ENCODE data around the gene PDE4C. TPM values are rescaled to one million over a fixed set of nuclear protein-coding genes. Genes with fewer than 3 reads are reported as not detected.

Gene PDE4C
- total RNA-seq, 1 donor from 2014 or later = 0.58 TPM

- no peak for DNase-seq (ENCODE audit: extremely low read depth, low read depth, low spot score)
These were observed 28.6 kb upstream of the PDE4C start for GRCh38 chr19:18254546-18255503.

- no peak for DNase-seq (ENCODE audit: extremely low read depth, low read depth, low spot score)
These were observed 27.5 kb upstream of the PDE4C start for GRCh38 chr19:18253716-18254115.

DNA sequence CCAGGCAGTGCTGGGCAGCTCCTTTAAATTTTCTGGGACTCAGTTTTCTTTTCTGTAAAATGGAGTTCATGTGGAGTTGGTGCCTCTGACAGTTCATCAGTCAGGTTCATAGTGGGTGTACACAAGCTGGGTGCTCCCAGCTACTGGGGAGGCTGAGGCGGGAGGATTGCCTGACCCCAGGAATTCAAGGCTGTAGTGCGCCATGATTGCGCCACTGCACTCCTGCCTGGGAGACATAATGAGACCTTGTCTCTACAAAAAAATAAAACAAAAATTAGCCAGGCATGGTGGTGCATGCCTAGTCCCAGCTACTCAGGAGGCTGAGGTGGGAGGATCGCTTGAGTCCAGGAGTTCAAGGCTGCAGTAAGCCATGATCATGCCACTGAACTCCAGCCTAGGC, 26.9 kb upstream of the PDE4C start:
- DNase-seq (ENCODE audit: extremely low read depth, low read depth, low spot score) = no peak

DNA sequence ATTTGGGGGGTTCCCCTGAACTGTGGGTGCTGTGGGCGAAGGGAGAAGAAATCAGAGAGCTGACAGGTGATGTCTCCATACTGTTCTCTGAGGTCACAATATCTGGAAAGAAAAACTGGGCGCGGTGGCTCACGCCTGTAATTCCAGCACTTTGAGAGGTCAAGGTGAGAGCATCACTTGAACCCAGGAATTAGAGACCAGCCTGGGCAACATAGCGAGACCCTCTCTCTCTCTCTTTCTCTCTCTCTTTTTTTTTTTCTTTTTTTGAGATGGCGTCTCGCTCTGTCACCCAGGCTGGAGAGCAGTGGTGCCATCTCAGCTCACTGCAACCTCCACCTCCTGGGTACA, 26.1 kb upstream of the PDE4C start:
- DNase-seq (ENCODE audit: extremely low read depth, low read depth, low spot score) = no peak

DNA sequence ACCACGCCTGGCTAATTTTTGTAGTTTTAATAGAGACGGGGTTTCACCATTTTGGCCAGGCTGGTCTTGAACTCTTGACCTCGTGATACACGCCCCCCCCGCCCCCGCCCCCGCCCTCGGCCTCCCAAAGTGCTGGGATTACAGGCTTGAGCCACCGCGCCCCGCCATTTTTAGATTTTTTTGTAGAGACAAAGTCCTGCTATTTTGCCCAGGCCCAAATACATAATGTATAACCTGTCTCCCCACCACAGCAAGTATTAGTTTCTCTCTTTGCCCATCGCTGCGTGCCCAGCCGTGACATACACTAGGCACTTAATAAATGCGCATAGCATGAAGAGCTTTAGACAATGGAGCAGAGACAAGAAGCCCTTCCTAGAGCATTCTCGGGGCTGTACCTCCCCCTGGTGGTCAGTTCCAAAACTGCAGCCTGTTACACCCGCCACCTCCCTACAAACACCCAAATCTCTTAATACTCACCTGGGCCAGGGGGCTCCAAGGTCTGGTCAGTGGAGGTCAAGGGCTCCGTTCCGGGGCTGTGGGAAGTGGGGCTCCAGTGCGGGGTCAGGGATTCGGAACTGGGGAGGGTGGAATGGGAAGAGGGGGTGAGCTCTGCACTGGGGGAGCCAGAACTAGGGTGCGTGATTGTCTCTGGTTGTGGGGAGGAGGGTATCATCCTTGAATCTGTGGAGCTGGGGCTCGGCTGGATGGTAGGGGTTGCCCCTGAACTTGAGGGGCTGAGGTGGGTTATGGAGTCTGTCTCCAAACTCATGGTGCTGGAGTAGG, 25.5 kb upstream of the PDE4C start:
- peak; percentile 34 for DNase-seq (ENCODE audit: extremely low read depth, low read depth, low spot score)

- no peak for DNase-seq (ENCODE audit: extremely low read depth, low read depth, low spot score)
These were observed 23.6 kb upstream of the PDE4C start for GRCh38 chr19:18249834-18250233.

GRCh38 chr19:18245297-18245696, 19.1 kb upstream of the PDE4C start:
- DNase-seq (ENCODE audit: extremely low read depth, low read depth, low spot score) = no peak

- DNase-seq (ENCODE audit: extremely low read depth, low read depth, low spot score) = no peak
These were observed 13.1 kb upstream of the PDE4C start for GRCh38 chr19:18239303-18239702.

DNA sequence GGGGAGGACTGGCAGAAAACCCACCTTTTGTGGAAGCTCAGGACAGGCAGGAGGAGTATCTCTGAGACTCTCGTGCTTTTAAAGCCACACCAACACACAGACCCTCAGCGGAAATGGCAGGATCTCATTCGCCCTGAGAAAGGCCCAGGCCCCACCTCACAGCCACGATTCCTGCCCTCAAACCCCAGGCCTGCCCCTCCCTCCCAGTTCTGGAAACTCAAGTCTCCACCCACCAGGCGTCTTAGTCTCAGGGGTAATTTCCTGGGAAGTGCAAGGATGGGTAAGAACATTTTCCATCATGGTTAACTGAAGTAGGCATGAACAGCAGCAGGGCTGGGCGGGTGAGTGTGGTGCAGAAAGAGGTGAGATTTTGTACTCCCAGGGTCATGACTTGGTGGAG, 8.0 kb upstream of the PDE4C start:
- no peak for DNase-seq (ENCODE audit: extremely low read depth, low read depth, low spot score)

DNA sequence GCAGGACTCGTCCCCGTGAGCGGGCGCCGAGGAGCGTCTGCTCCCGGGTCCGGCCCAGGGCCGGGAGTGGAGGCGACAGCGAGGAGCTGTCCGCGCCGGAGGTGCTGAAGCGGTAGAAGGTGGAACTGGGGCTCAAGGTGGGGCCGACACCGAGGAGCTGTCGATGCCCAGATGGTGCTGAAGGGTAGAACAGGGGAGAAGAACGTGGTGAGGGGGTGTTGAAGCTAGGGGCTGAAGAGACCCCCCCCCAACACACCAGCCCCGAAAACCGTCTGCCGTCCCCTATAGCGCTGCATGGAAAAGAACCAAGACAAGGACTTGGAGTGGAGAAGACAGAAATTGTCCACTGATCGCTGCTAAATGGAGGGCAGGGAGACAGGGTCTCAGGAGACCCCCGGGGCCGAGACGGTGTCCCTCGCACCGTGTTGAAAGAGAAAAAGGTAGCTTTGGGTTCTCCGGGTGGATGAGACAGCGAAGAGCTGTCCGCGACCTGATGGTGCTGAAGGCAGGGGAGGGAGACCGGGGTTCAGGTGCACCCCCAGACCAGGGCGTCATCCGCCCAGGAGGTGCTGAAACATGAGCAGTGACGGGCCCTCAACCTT, 7.1 kb upstream of the PDE4C start:
- DNase-seq (ENCODE audit: extremely low read depth, low read depth, low spot score) = no peak

DNA sequence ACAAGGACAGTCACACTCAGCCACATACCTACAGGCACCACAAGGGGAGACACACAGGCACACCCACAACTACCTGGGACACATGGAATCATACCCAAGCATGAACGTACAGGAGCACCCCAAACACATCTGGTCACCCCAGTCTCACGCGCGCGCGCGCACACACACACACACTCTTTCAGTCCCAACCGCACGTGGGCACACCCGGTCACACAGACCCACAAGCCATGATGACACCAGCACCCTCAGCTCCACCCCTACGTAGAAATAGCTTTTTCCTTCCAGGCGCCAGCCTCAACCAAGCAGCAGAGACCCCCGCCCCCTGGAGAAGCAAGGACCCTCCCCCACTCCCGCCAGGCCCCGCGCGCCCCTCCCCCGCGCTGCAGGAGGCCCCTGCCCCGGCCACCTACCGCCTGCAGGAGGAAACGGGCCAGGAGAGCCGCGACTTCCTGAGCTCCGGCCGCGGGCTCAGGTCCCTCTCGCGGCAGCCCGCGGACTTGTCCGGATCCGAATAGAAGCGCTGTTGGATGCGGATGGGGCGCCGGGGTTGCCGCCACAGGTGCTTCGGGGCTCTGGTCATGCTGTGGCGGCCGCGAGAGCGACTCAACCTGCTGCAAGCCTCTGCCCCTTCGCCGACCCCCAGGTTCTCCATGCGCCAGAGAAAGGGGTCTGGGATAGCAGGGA, 6.4 kb upstream of the PDE4C start:
- DNase-seq (ENCODE audit: extremely low read depth, low read depth, low spot score) = no peak

DNA sequence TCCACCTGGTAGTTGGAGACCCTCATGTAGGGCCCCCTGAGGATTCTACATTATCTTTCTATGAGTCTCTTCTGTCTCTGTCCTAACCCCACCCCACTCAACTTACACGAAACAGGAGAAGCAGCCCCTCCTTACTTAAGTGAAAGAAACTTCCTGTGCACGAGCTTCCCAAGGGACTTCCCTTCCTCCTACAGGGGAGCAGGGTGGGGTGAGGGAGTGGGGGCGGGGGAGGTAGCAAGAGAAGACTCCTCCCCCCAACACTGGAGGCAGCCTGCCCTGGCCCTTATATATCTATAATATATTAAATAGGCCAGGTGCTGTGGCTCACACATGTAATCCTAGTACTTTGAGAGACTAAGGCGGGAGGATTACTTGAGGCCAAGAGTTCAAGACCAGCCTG, 5.5 kb upstream of the PDE4C start:
- no peak for DNase-seq (ENCODE audit: extremely low read depth, low read depth, low spot score)

DNA sequence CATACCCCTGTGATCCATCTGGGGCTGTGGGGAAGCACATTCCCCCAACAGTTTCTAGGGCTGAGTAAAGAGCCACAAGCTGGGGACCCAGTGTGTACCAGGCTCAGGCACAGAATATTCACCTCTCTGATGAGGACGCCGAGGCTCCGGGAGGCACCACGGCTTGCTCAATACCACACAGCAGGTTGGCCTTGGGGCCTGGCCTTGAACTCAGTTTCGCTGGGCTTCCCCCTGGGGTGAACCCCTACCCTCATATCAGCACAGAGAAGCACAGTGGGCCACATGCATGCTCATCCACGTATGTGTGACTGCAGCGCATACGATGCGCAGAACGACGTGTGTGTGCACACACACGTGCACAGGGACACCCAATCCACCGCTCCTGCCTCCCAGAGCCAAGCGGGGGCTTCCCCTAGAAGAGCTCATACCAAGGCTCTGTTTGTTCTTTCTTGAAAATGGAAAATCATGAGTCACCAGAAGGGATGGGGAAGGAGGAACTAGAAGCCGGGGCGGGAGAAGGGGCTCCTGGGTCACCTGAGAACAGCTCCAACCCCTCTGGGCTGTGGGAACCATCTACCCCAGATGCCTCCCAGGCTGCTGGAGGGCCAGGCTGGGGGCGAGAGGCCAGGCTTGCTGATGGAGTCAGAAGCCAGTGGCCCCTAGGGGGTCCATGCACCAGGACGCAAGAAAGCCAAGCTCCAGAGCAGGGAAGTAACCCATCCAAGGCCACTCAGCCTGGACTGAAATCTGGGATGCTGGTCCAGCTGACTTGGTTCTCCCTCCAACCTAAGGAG, 4.9 kb upstream of the PDE4C start:
- DNase-seq (ENCODE audit: extremely low read depth, low read depth, low spot score) = no peak

DNA sequence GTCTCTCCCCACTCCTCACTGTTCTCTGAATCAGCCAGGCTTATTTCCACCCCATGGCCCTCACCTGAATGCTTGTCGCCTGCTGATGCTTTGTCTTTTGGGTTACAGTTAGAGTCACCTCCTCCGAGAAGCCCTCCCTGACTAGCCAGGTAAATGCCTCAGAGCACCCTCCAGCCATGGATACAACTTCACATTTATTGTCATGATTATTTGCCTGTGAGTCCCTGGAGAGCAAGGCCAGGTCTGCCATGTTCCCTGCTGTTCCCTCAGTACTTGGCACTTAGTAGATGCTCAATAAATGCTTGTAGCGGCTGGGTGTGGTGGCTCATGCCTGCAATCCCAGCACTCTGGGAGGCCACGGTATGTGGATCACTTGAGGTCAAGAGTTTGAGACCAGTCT, 3.7 kb upstream of the PDE4C start:
- no peak for DNase-seq (ENCODE audit: extremely low read depth, low read depth, low spot score)

GRCh38 chr19:18229474-18229873, 3.2 kb upstream of the PDE4C start:
- no peak for DNase-seq (ENCODE audit: extremely low read depth, low read depth, low spot score)

GRCh38 chr19:18227781-18228271, 1.6 kb upstream of the PDE4C start:
- DNase-seq (ENCODE audit: extremely low read depth, low read depth, low spot score) = no peak

DNA sequence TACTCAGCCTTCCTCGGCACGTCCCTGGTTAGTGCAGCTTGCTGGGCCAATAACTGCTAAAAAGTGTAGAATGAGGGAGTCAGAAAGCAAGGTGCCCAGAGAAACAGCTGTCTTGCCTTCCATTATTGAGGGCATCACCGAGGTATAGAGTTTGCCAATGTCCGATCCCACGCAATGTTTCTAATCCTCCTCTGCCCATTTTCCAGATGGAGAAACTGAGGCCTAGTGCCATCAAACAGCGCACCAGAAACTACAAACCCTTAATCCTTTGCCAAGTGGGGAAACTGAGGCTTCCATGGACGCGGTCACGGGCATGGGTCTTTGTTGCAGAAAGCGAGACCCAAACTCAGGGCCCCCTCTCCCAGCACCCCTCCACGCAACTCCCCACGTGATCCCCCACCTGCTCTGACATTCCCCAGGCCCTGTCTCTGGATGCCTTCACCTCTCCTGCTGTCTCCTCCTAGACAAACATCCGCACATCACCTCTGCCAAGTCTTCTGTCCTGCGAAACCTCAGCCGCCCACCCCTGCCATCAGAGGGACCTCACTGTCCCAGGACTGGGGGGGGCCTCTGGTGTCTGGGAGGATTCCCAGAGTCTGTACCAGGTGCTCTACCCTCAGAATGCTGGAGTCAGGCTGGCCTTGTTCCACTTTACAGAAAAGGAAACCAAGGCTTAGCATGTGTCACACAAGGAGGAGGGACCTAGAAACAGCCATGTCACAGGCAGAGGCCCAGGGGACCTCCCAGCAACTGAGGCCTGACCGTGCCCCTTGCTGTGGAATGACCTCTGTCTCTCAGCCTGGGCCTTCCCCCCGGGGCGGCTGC, 930 bp upstream of the PDE4C start:
- no peak for DNase-seq (ENCODE audit: extremely low read depth, low read depth, low spot score)

DNA sequence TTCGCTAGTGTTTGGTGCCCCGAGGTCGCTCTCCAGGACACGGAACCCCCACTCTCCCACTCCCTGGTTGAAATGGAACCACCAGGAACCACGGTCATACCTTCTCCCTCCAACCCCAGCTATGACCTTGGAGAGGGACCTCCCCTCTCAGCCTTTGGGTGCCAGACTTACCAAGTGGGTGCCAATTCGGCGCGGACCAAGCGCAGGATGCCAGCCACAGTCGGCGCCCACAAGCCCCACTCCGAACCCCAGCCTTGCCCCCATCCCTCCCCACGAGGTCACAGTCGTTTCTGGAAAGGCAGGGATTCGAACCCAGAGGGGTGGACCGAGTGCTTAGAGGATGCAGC, 910 bp downstream of the PDE4C start:
- DNase-seq (ENCODE audit: extremely low read depth, low read depth, low spot score) = no peak
